NCI-H1417 treated with DMSO at 0.1 percent for 48 hours (cell line): ENCODE results near the gene B3GNT7.
"Not testable (repeated sequence)": the region's sequence is repeated elsewhere in the genome, so short reads cannot be mapped to it uniquely, and the experiment has no call there.

Source experiments
- DNase-seq: peaks from one replicate; lab custom pipeline; 2025; lab: John Stamatoyannopoulos, UW

The B3GNT7 gene

DNA sequence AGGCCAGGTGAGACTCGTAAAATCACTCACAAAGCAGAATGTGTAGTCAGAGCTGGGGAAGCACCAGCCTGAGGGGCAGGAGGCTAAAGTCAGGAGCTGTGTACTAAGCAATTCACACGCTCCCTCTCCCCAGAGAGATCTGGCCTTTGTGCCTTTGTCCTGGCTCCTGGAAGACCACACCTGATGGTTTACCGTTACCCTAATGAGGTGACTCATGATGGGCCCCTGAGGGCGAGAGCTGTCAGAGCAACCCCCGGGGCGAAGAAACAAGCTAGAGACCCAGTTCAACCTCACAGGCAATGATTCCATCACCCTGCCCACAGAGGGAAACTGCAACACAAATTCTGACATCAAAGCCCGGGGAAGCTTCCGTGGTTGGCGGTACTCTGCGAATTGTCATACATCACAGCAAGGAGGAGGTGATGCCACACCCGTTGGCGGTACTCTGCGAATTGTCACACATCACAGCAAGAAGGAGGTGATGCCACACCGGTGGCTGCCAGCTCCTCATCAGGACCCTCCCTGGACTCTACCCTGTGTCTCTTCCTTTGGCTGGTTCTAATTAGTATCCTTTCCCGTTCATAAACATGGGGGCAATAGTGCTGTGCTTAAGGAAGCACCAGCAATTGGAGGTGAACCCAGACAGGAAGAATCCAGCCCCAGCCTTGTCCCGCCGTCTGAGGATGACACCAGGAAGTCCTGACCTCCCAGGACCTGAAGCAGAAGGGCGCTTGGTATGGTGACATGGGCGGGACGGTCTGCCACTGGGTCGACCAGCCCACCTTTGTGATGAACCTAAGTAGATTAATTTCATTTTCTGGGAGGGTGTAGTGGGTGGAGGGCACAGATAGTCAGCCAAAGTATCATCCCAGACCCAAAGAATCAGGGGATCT lies 30.5 kb downstream of the B3GNT7 start:
- no peak for DNase-seq

GRCh38 chr2:231427116-231427515 lies 31.6 kb downstream of the B3GNT7 start:
- no peak for DNase-seq

GRCh38 chr2:231429152-231429551 lies 33.6 kb downstream of the B3GNT7 start:
- no peak for DNase-seq

DNA sequence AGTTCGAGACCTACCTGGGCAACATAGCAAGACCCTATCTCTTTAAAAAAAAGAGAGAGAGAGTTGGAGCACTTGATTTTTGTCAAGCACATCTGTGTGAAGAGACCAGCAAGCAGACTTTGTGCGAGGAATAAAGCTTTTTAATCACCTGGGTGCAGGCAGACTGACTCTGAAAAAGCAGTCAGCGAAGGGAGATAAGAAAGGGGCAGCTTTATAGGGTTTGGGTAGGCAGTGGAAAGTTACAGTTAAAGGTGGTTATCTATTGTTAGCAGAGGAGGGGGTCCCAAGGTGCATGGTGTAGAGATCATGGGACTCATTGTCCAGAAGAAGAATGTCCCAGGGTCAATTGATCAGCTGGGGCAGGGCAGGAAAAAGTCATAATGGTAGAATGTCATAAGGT lies 34.4 kb downstream of the B3GNT7 start:
- no peak for DNase-seq

GRCh38 chr2:231430437-231430836 lies 34.9 kb downstream of the B3GNT7 start:
- DNase-seq = not testable (repeated sequence)

GRCh38 chr2:231431606-231432005 lies 36.1 kb downstream of the B3GNT7 start:
- no peak for DNase-seq

DNA sequence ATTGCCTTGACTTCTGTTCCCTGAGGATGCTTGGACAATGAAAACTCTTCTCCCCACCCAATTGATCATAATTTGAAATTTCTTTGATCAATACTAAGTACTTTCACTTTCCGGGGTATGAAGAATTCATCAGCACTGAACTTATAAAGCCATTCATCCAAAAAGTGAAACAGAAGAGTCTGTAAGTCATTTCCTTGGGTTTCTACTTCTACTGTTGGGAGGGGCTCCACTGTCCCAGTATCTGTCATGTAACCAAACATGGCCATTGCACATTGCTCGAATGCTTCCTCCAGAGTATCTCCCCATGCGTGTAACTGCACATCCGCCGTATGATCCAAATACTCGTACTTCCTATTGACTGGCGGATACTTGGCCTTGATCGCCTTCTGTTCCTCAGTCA lies 38.5 kb downstream of the B3GNT7 start:
- DNase-seq = no peak

DNA sequence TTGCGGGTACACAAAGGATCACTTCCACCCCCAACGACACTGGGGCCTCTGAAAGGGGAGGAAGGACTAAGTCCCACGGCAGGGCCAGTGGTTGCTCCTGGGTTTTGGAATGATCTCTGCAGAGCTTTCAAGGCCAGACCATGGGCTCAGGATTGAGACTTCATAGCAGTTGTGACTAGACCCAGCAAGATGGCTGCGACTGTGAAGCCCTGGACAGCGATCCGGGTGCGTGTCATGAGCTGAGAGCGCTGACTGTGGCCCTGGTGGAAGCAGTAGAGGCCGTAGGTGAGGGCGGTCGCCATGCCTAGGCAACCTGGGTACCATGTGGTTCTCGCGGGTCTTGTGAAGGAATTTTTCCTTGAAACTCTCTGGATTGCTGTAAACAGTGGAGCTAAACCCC lies 41.4 kb downstream of the B3GNT7 start:
- DNase-seq = no peak

GRCh38 chr2:231449503-231450054 lies 54.1 kb downstream of the B3GNT7 start:
- no peak for DNase-seq

GRCh38 chr2:231450548-231450989 lies 55.1 kb downstream of the B3GNT7 start:
- no peak for DNase-seq
